GM23248 (cell line): Measurements from ENCODE around the gene NUDT9.

Source experiments
- EZH2 ChIP-seq: fragments of 200-600 bp; sonication (generic); IDR thresholded peaks from 2 replicates; pipeline ENCODE4 v1.6.1; 2018; ENCODE audit warnings: antibody characterized with exemption, mild to moderate bottlenecking; ENCODE audit not compliant: insufficient read depth, poor library complexity, severe bottlenecking
- EZH2phosphoT487 ChIP-seq: fragments of 200-600 bp; sonication (generic); IDR thresholded peaks from 2 replicates; pipeline ENCODE4 v1.6.1; 2018; ENCODE audit warnings: antibody characterized with exemption, moderate library complexity, mild to moderate bottlenecking, low read depth; ENCODE audit not compliant: insufficient read depth

DNA sequence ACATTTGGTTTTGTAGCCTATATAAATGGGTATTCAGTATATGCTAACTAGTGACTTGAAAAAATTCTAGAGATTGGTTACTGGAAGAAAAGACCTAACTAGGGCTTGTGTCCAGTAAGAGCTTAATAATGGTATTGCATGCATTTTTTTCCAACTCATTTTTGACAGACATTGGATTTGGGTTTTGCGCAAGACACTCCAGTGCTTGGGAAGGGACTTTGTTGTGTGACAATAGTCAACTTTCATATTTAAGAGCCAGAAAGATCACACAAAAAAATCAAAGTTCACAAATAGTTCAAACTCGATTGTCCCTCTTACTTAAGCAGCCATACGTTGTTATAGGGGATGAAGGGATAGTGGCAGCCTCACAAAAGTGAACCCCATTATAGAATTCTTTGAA is 30.2 kb upstream of the NUDT9 start:
- TF ChIP-seq EZH2 = no peak
- TF ChIP-seq EZH2phosphoT487 = no peak
